ENCODE results near the gene EDIL3.

Gene EDIL3

GRCh38 chr5:84092738-84093137 lies 291.9 kb downstream of the EDIL3 start:
- TF ChIP-seq ZNF274 (IDR thresholded peaks at IDR 0.05; ENCODE audit: low read depth, low read length) = no peak
- H3K4me3 ChIP-seq (ENCODE audit: low read length) = no peak overlapping the region

GRCh38 chr5:84091127-84091799 lies 293.4 kb downstream of the EDIL3 start:
- TF ChIP-seq ZNF274 (IDR thresholded peaks at IDR 0.05; ENCODE audit: low read depth, low read length) = no peak
- no peak overlapping the region for H3K4me3 ChIP-seq (ENCODE audit: low read length)

GRCh38 chr5:84088996-84089395 lies 295.7 kb downstream of the EDIL3 start:
- H3K4me3 ChIP-seq (ENCODE audit: low read length) = no peak overlapping the region
- TF ChIP-seq ZNF274 (IDR thresholded peaks at IDR 0.05; ENCODE audit: low read depth, low read length) = no peak

GRCh38 chr5:84086511-84086910 lies 298.2 kb downstream of the EDIL3 start:
- no peak overlapping the region for H3K4me3 ChIP-seq (ENCODE audit: low read length)
- TF ChIP-seq ZNF274 (IDR thresholded peaks at IDR 0.05; ENCODE audit: low read depth, low read length) = no peak

GRCh38 chr5:84085387-84086041 lies 299.2 kb downstream of the EDIL3 start:
- no peak for TF ChIP-seq ZNF274 (IDR thresholded peaks at IDR 0.05; ENCODE audit: low read depth, low read length)
- no peak overlapping the region for H3K4me3 ChIP-seq (ENCODE audit: low read length)

GRCh38 chr5:84080908-84081307 lies 303.8 kb downstream of the EDIL3 start:
- no peak for TF ChIP-seq ZNF274 (IDR thresholded peaks at IDR 0.05; ENCODE audit: low read depth, low read length)
- H3K4me3 ChIP-seq (ENCODE audit: low read length) = no peak overlapping the region

GRCh38 chr5:84072339-84072738 lies 312.3 kb downstream of the EDIL3 start:
- TF ChIP-seq ZNF274 (IDR thresholded peaks at IDR 0.05; ENCODE audit: low read depth, low read length) = no peak
- no peak overlapping the region for H3K4me3 ChIP-seq (ENCODE audit: low read length)

- H3K4me3 ChIP-seq (ENCODE audit: low read length) = no peak overlapping the region
- TF ChIP-seq ZNF274 (IDR thresholded peaks at IDR 0.05; ENCODE audit: low read depth, low read length) = no peak
Observed at GRCh38 chr5:84069608-84070179, 315.0 kb downstream of the EDIL3 start.

GRCh38 chr5:84063041-84063440 lies 321.6 kb downstream of the EDIL3 start:
- no peak for TF ChIP-seq ZNF274 (IDR thresholded peaks at IDR 0.05; ENCODE audit: low read depth, low read length)

GRCh38 chr5:84059672-84060071 lies 325.0 kb downstream of the EDIL3 start:
- no peak for TF ChIP-seq ZNF274 (IDR thresholded peaks at IDR 0.05; ENCODE audit: low read depth, low read length)
- H3K4me3 ChIP-seq (ENCODE audit: low read length) = no peak overlapping the region

More at GRCh38 chr5:84063041-84063440, 321.6 kb downstream of the EDIL3 start:
- no peak overlapping the region for H3K4me3 ChIP-seq (ENCODE audit: low read length)

GRCh38 chr5:84058561-84058960 lies 326.1 kb downstream of the EDIL3 start:
- H3K4me3 ChIP-seq (ENCODE audit: low read length) = no peak overlapping the region
- TF ChIP-seq ZNF274 (IDR thresholded peaks at IDR 0.05; ENCODE audit: low read depth, low read length) = no peak

- no peak for TF ChIP-seq ZNF274 (IDR thresholded peaks at IDR 0.05; ENCODE audit: low read depth, low read length)
- no peak overlapping the region for H3K4me3 ChIP-seq (ENCODE audit: low read length)
Observed at GRCh38 chr5:84057211-84057610, 327.5 kb downstream of the EDIL3 start.

- no peak overlapping the region for H3K4me3 ChIP-seq (ENCODE audit: low read length)
- TF ChIP-seq ZNF274 (IDR thresholded peaks at IDR 0.05; ENCODE audit: low read depth, low read length) = no peak
Observed at GRCh38 chr5:84045964-84046363, 338.7 kb downstream of the EDIL3 start.

- no peak overlapping the region for H3K4me3 ChIP-seq (ENCODE audit: low read length)
- TF ChIP-seq ZNF274 (IDR thresholded peaks at IDR 0.05; ENCODE audit: low read depth, low read length) = no peak
Observed at GRCh38 chr5:84036842-84037241, 347.8 kb downstream of the EDIL3 start.

GRCh38 chr5:84032324-84032723 lies 352.4 kb downstream of the EDIL3 start:
- no peak for TF ChIP-seq ZNF274 (IDR thresholded peaks at IDR 0.05; ENCODE audit: low read depth, low read length)
- no peak overlapping the region for H3K4me3 ChIP-seq (ENCODE audit: low read length)

All from GM08714 (cell line).